ENCODE results near the gene SUN1.
"Not testable (repeated sequence)": the region's sequence is repeated elsewhere in the genome, so short reads cannot be mapped to it uniquely, and the experiment has no call there.

SUN1 gene

GRCh38 chr7:920351-921070 lies 88.2 kb downstream of the SUN1 start:
- DNase-seq (ENCODE audit: low read depth), result no peak

GRCh38 chr7:921071-921461 lies 88.8 kb downstream of the SUN1 start:
- no peak for DNase-seq (ENCODE audit: low read depth)

- no peak for DNase-seq (ENCODE audit: low read depth)
Measured at GRCh38 chr7:921581-922333, 89.5 kb downstream of the SUN1 start.

GRCh38 chr7:922334-923107 lies 90.2 kb downstream of the SUN1 start:
- peak; percentile 62 for DNase-seq (ENCODE audit: low read depth)

GRCh38 chr7:923108-924041 lies 91.1 kb downstream of the SUN1 start:
- DNase-seq (ENCODE audit: low read depth), result peak; percentile 92

- DNase-seq (ENCODE audit: low read depth), result not testable (repeated sequence)
Measured at GRCh38 chr7:924042-924441, 91.8 kb downstream of the SUN1 start.
